ENCODE data around the gene KCNJ4. TPM values are rescaled to one million over a fixed set of nuclear protein-coding genes. Genes with fewer than 3 reads are reported as not detected.

KCNJ4 gene
- polyA plus RNA-seq, 2 donors: not detected

GRCh38 chr22:38424525-38425080 lies 30.4 kb downstream of the KCNJ4 start:
- Histone ChIP-seq H3K4me1 (ENCODE audit: control insufficient read depth in 2 of 2, insufficient read depth in 2 of 2, low read length in 1 of 2) (peaks cover 0 to 9% of the 10 kb centered on the region in 2 donors), H3K9me3 (ENCODE audit: control insufficient read depth in 2 of 2, insufficient read depth in 1 of 2, low read depth in 1 of 2, low read length in 1 of 2) (no peaks in the 10 kb centered on the region), H3K27me3 (ENCODE audit: control insufficient read depth in 1 of 2, insufficient read depth in 2 of 2, low read length in 2 of 2) (no peaks in the 10 kb centered on the region), H3K4me3 (ENCODE audit: low read depth in 1 of 2, low read length in 2 of 2) (no peak overlapping the region), H3K27ac (ENCODE audit: low read depth in 2 of 2, low read length in 1 of 2) (peak overlapping the region in 1 of 2 donors; percentile 2), H3K36me3 (ENCODE audit: control insufficient read depth in 2 of 2, insufficient read depth in 2 of 2, low read length in 1 of 2) (no peaks in the 10 kb centered on the region)
- WGBS, 2 donors: 81 to 90% methylated on average over 12 of the region's 12 CpGs

- 75 to 76% methylated on average over 18 of the region's 18 CpGs for WGBS, 2 donors
- Histone ChIP-seq H3K4me1 (ENCODE audit: control insufficient read depth in 2 of 2, insufficient read depth in 2 of 2, low read length in 1 of 2) (peaks cover 0 to 9% of the 10 kb centered on the region in 2 donors), H3K4me3 (ENCODE audit: low read depth in 1 of 2, low read length in 2 of 2) (no peak overlapping the region), H3K27me3 (ENCODE audit: control insufficient read depth in 1 of 2, insufficient read depth in 2 of 2, low read length in 2 of 2) (no peaks in the 10 kb centered on the region), H3K36me3 (ENCODE audit: control insufficient read depth in 2 of 2, insufficient read depth in 2 of 2, low read length in 1 of 2) (no peaks in the 10 kb centered on the region), H3K9me3 (ENCODE audit: control insufficient read depth in 2 of 2, insufficient read depth in 1 of 2, low read depth in 1 of 2, low read length in 1 of 2) (no peaks in the 10 kb centered on the region), H3K27ac (ENCODE audit: low read depth in 2 of 2, low read length in 1 of 2) (peak overlapping the region in 1 of 2 donors; percentile 2)
These were observed 31.2 kb downstream of the KCNJ4 start for GRCh38 chr22:38423512-38424503.

GRCh38 chr22:38422611-38423511 lies 32.1 kb downstream of the KCNJ4 start:
- Histone ChIP-seq H3K9me3 (ENCODE audit: control insufficient read depth in 2 of 2, insufficient read depth in 1 of 2, low read depth in 1 of 2, low read length in 1 of 2) (no peaks in the 10 kb centered on the region), H3K27me3 (ENCODE audit: control insufficient read depth in 1 of 2, insufficient read depth in 2 of 2, low read length in 2 of 2) (no peaks in the 10 kb centered on the region), H3K4me1 (ENCODE audit: control insufficient read depth in 2 of 2, insufficient read depth in 2 of 2, low read length in 1 of 2) (peaks cover 0 to 9% of the 10 kb centered on the region in 2 donors), H3K27ac (ENCODE audit: low read depth in 2 of 2, low read length in 1 of 2) (no peak overlapping the region), H3K36me3 (ENCODE audit: control insufficient read depth in 2 of 2, insufficient read depth in 2 of 2, low read length in 1 of 2) (no peaks in the 10 kb centered on the region), H3K4me3 (ENCODE audit: low read depth in 1 of 2, low read length in 2 of 2) (no peak overlapping the region)
- WGBS, 2 donors: 57 to 59% methylated on average over 21 of the region's 21 CpGs

GRCh38 chr22:38420734-38421133 lies 34.3 kb downstream of the KCNJ4 start:
- Histone ChIP-seq H3K4me1 (ENCODE audit: control insufficient read depth in 2 of 2, insufficient read depth in 2 of 2, low read length in 1 of 2) (peaks cover 0 to 9% of the 10 kb centered on the region in 2 donors), H3K9me3 (ENCODE audit: control insufficient read depth in 2 of 2, insufficient read depth in 1 of 2, low read depth in 1 of 2, low read length in 1 of 2) (no peaks in the 10 kb centered on the region), H3K27ac (ENCODE audit: low read depth in 2 of 2, low read length in 1 of 2) (no peak overlapping the region), H3K27me3 (ENCODE audit: control insufficient read depth in 1 of 2, insufficient read depth in 2 of 2, low read length in 2 of 2) (no peaks in the 10 kb centered on the region), H3K36me3 (ENCODE audit: control insufficient read depth in 2 of 2, insufficient read depth in 2 of 2, low read length in 1 of 2) (no peaks in the 10 kb centered on the region), H3K4me3 (ENCODE audit: low read depth in 1 of 2, low read length in 2 of 2) (no peak overlapping the region)
- 90 to 93% methylated on average over 4 of the region's 4 CpGs for WGBS, 2 donors

- Histone ChIP-seq H3K9me3 (ENCODE audit: control insufficient read depth in 2 of 2, insufficient read depth in 1 of 2, low read depth in 1 of 2, low read length in 1 of 2) (no peaks in the 10 kb centered on the region), H3K27ac (ENCODE audit: low read depth in 2 of 2, low read length in 1 of 2) (no peak overlapping the region), H3K4me1 (ENCODE audit: control insufficient read depth in 2 of 2, insufficient read depth in 2 of 2, low read length in 1 of 2) (peaks cover 0 to 9% of the 10 kb centered on the region in 2 donors), H3K4me3 (ENCODE audit: low read depth in 1 of 2, low read length in 2 of 2) (no peak overlapping the region), H3K36me3 (ENCODE audit: control insufficient read depth in 2 of 2, insufficient read depth in 2 of 2, low read length in 1 of 2) (no peaks in the 10 kb centered on the region), H3K27me3 (ENCODE audit: control insufficient read depth in 1 of 2, insufficient read depth in 2 of 2, low read length in 2 of 2) (no peaks in the 10 kb centered on the region)
- WGBS, 2 donors: 52 to 64% methylated on average over 8 of the region's 8 CpGs
These were observed 35.2 kb downstream of the KCNJ4 start for GRCh38 chr22:38419858-38420160.

- no peaks in the 10 kb centered on the region for H3K27me3 ChIP-seq (ENCODE audit: control insufficient read depth in 1 of 2, insufficient read depth in 2 of 2, low read length in 2 of 2)
- H3K27ac ChIP-seq (ENCODE audit: low read depth in 2 of 2, low read length in 1 of 2): no peak overlapping the region
- 80 to 82% methylated on average over 13 to 14 of the region's 14 CpGs for WGBS, 2 donors
- H3K9me3 ChIP-seq (ENCODE audit: control insufficient read depth in 2 of 2, insufficient read depth in 1 of 2, low read depth in 1 of 2, low read length in 1 of 2): no peaks in the 10 kb centered on the region
- H3K4me1 ChIP-seq (ENCODE audit: control insufficient read depth in 2 of 2, insufficient read depth in 2 of 2, low read length in 1 of 2): peaks cover 0 to 7% of the 10 kb centered on the region in 2 donors
- H3K4me3 ChIP-seq (ENCODE audit: low read depth in 1 of 2, low read length in 2 of 2): no peak overlapping the region
- H3K36me3 ChIP-seq (ENCODE audit: control insufficient read depth in 2 of 2, insufficient read depth in 2 of 2, low read length in 1 of 2): no peaks in the 10 kb centered on the region
These were observed 35.7 kb downstream of the KCNJ4 start for GRCh38 chr22:38419121-38419857.

GRCh38 chr22:38418589-38418988 lies 36.4 kb downstream of the KCNJ4 start:
- Histone ChIP-seq H3K4me1 (ENCODE audit: control insufficient read depth in 2 of 2, insufficient read depth in 2 of 2, low read length in 1 of 2) (peaks cover 0 to 5% of the 10 kb centered on the region in 2 donors), H3K36me3 (ENCODE audit: control insufficient read depth in 2 of 2, insufficient read depth in 2 of 2, low read length in 1 of 2) (no peaks in the 10 kb centered on the region), H3K4me3 (ENCODE audit: low read depth in 1 of 2, low read length in 2 of 2) (no peak overlapping the region), H3K9me3 (ENCODE audit: control insufficient read depth in 2 of 2, insufficient read depth in 1 of 2, low read depth in 1 of 2, low read length in 1 of 2) (no peaks in the 10 kb centered on the region), H3K27ac (ENCODE audit: low read depth in 2 of 2, low read length in 1 of 2) (no peak overlapping the region), H3K27me3 (ENCODE audit: control insufficient read depth in 1 of 2, insufficient read depth in 2 of 2, low read length in 2 of 2) (no peaks in the 10 kb centered on the region)
- WGBS, 2 donors: 92 to 93% methylated on average over 14 of the region's 14 CpGs

- H3K27ac ChIP-seq (ENCODE audit: low read depth in 2 of 2, low read length in 1 of 2): no peak overlapping the region
These were observed 37.5 kb downstream of the KCNJ4 start for GRCh38 chr22:38417252-38418060.

More at GRCh38 chr22:38417252-38418060, 37.5 kb downstream of the KCNJ4 start:
- Histone ChIP-seq H3K4me3 (ENCODE audit: low read depth in 1 of 2, low read length in 2 of 2) (no peak overlapping the region), H3K9me3 (ENCODE audit: control insufficient read depth in 2 of 2, insufficient read depth in 1 of 2, low read depth in 1 of 2, low read length in 1 of 2) (no peaks in the 10 kb centered on the region), H3K36me3 (ENCODE audit: control insufficient read depth in 2 of 2, insufficient read depth in 2 of 2, low read length in 1 of 2) (no peaks in the 10 kb centered on the region), H3K27me3 (ENCODE audit: control insufficient read depth in 1 of 2, insufficient read depth in 2 of 2, low read length in 2 of 2) (no peaks in the 10 kb centered on the region), H3K4me1 (ENCODE audit: control insufficient read depth in 2 of 2, insufficient read depth in 2 of 2, low read length in 1 of 2) (peaks cover 3 to 7% of the 10 kb centered on the region in 2 donors)
- WGBS, 2 donors: 75 to 83% methylated on average over 16 of the region's 16 CpGs

Data from esophagus (tissue), 2 donors.